B cell (primary cell): ENCODE results near the gene RPS5. TPM values are rescaled to one million over a fixed set of nuclear protein-coding genes. Genes with fewer than 3 reads are reported as not detected.

Experiments used
- ATAC-seq: fragments of 200-7000 bp; cut with Tn5 transposase; one replicate; pipeline ENCODE4 v1.10.0; 2021; ENCODE audit warnings: low read depth, mild to moderate bottlenecking, moderate number of reproducible peaks, moderate library complexity
- CTCF ChIA-PET: fragments of 350-600 bp; sonication (Branson Sonifier 250); formaldehyde crosslinking; loops from one replicate; lab custom pipeline; 2021; ENCODE audit warnings: antibody characterized with exemption, inconsistent platforms; lab: Charles Lee
- POLR2A ChIA-PET: fragments of 350-600 bp; sonication (Branson Sonifier 250); formaldehyde crosslinking; loops from one replicate; lab custom pipeline; 2021; ENCODE audit warnings: antibody characterized with exemption; lab: Charles Lee
- DNase-seq: peaks from one replicate; pipeline ENCODE4 v3.0.0; 2013
- H2AFZ ChIP-seq: 2 replicates; pipeline ENCODE4 v1.6.1; 2012; ENCODE audit warnings: mild to moderate bottlenecking, low read depth, low read length; ENCODE audit not compliant: insufficient read depth, poor library complexity, severe bottlenecking
- H3K27ac ChIP-seq, 2 donors: 1 replicate in 1 of 2; 2 replicates in 1 of 2; pipeline ENCODE4 v1.5.1; 2012 to 2013; ENCODE audit warnings: low read length in 2 of 2, mild to moderate bottlenecking in 2 of 2, moderate library complexity in 1 of 2
- H3K27me3 ChIP-seq, 4 experiments: fragments of 200-600 bp in 1 of 4; sonication (generic) in 1 of 4; replicated peaks in 1 of 4; 1 replicate in 2 of 4; 2 replicates in 2 of 4; pipeline versions ENCODE4 v1.6.1 to v1.7.0; 2013 to 2016; ENCODE audit warnings: low read length in 3 of 4, mild to moderate bottlenecking in 2 of 4, mixed read lengths in 1 of 4, moderate library complexity in 1 of 4; ENCODE audit not compliant: insufficient read depth in 4 of 4, control insufficient read depth in 3 of 4; ENCODE audit errors: control extremely low read depth in 1 of 4
- H3K36me3 ChIP-seq, 2 experiments: replicated peaks in 1 of 2; 1 replicate in 1 of 2; 2 replicates in 1 of 2; pipeline versions ENCODE4 v1.6.1 to v1.7.1; 2013; ENCODE audit warnings: low read length in 1 of 2; ENCODE audit not compliant: insufficient read depth in 2 of 2, control insufficient read depth in 1 of 2; ENCODE audit errors: control extremely low read depth in 1 of 2, extremely low read depth in 1 of 2
- H3K4me1 ChIP-seq, 2 donors: fragments of 200-600 bp in 1 of 2; sonication (generic) in 1 of 2; 1 replicate in 1 of 2; 2 replicates in 1 of 2; pipeline versions ENCODE4 v1.5.1 to v1.6.1; 2013 to 2017; ENCODE audit warnings: low read length in 2 of 2; ENCODE audit not compliant: control insufficient read depth in 2 of 2, insufficient read depth in 2 of 2
- H3K4me2 ChIP-seq: replicated peaks from 2 replicates; pipeline ENCODE3; 2012; ENCODE audit warnings: mild to moderate bottlenecking, low read depth, low read length; ENCODE audit not compliant: poor library complexity, severe bottlenecking
- H3K4me3 ChIP-seq, 5 experiments: fragments of 200-600 bp in 1 of 5; sonication (generic) in 1 of 5; 1 replicate in 3 of 5; 2 replicates in 2 of 5; pipeline versions ENCODE4 v1.5.1 to v1.7.0; 2011 to 2016; ENCODE audit warnings: low read length in 4 of 5, mild to moderate bottlenecking in 4 of 5, low read depth in 2 of 5, control low read depth in 1 of 5, moderate library complexity in 1 of 5; ENCODE audit not compliant: insufficient read depth in 1 of 5; ENCODE audit errors: control extremely low read depth in 1 of 5, extremely low read depth in 1 of 5
- H3K79me2 ChIP-seq: fragments of 200-600 bp; sonication (generic); one replicate; pipeline ENCODE4 v1.6.0; 2016; ENCODE audit warnings: low read length; ENCODE audit not compliant: control insufficient read depth, insufficient read depth
- H3K9ac ChIP-seq: fragments of 200-600 bp; sonication (generic); 2 replicates; pipeline ENCODE4 v1.6.1; 2017; ENCODE audit warnings: mild to moderate bottlenecking, low read length, moderate library complexity
- H3K9me3 ChIP-seq, 3 donors: one replicate each; pipeline versions ENCODE4 v1.6.1 to v1.7.1; 2013; ENCODE audit warnings: low read length in 2 of 3; ENCODE audit not compliant: control insufficient read depth in 2 of 3, insufficient read depth in 1 of 3; ENCODE audit errors: control extremely low read depth in 1 of 3
- H4K20me1 ChIP-seq: 2 replicates; pipeline ENCODE4 v1.6.0; 2012; ENCODE audit warnings: mild to moderate bottlenecking, low read length; ENCODE audit not compliant: insufficient read depth, control insufficient read depth, poor library complexity, severe bottlenecking
- H3K27ac Mint-ChIP-seq: one replicate; pipeline ENCODE4 v1.8.0; 2021; ENCODE audit warnings: mixed read lengths
- H3K27me3 Mint-ChIP-seq: one replicate; pipeline ENCODE4 v1.8.0; 2021; ENCODE audit warnings: mixed read lengths
- H3K4me1 Mint-ChIP-seq: one replicate; pipeline ENCODE4 v1.8.0; 2021; ENCODE audit warnings: mixed read lengths
- H3K4me3 Mint-ChIP-seq: one replicate; pipeline ENCODE4 v1.8.0; 2021; ENCODE audit warnings: mixed read lengths
- H3K9me3 Mint-ChIP-seq: one replicate; pipeline ENCODE4 v1.8.0; 2022; ENCODE audit warnings: mixed read lengths; ENCODE audit not compliant: insufficient read depth
- EZH2 ChIP-seq: IDR thresholded peaks from 2 replicates; pipeline ENCODE4 v1.6.1; 2012; ENCODE audit warnings: borderline replicate concordance, low read depth, mild to moderate bottlenecking, moderate library complexity, low read length; ENCODE audit not compliant: insufficient read depth, poor library complexity, severe bottlenecking
- WGBS: methylation state at CpG from one replicate; pipeline ENCODE4 v1.1.5; 2013; ENCODE audit warnings: missing lambda C conversion rate; ENCODE audit not compliant: insufficient coverage; 5-methylcytosine and 5-hydroxymethylcytosine counted together
- intact Hi-C: fragments of 100-400 bp; cut with micrococcal nuclease; formaldehyde crosslinking; loops from one replicate; pipeline ENCODE4 v1.10.0; 2022
- polyA plus RNA-seq: library from polyadenylated mRNA; depleted of rRNA; stranded (reverse); fragments of >200 nt; gene quantifications from 2 replicates; pipeline ENCODE4 v1.2.3, GENCODE V29; 2012
- total RNA-seq, 2 donors: library from RNA; stranded (reverse); fragments of 120-200 nt in 1 of 2; gene quantifications; 1 replicate in 1 of 2; 2 replicates in 1 of 2; pipeline versions ENCODE4 v1.2.3 to v1.2.4, GENCODE V29; 2013 to 2022
- TF ChIP-seq, protein P1 (sequence below): fragments of 200-600 bp; IDR thresholded peaks from one replicate; pipeline ENCODE4 v1.8.0; 2022; ENCODE audit warnings: antibody characterized with exemption, mild to moderate bottlenecking

RPS5 gene
- total and polyA plus RNA-seq, 2 donors (not counting 1 experiment from before 2014, with no cell fraction given): 1,311 to 4,330 TPM

- H3K4me3 ChIP-seq: peak overlapping the region in 1 of 5 experiments; percentile 27
- H3K27me3 ChIP-seq: no peaks in the 10 kb centered on the region
- no peaks in the 10 kb centered on the region for H3K9me3 Mint-ChIP-seq
- no peaks in the 10 kb centered on the region for H3K9me3 ChIP-seq
- H3K36me3 ChIP-seq: no peaks in the 10 kb centered on the region
- H2AFZ ChIP-seq: no peak overlapping the region
- peaks cover 11% of the 10 kb centered on the region for H3K79me2 ChIP-seq
- DNase-seq (no peak), ATAC-seq (no peak)
- no peak overlapping the region for H3K9ac ChIP-seq
- WGBS: 63% methylated on average over 7 of the region's 8 CpGs
- no peaks in the 10 kb centered on the region for H3K27me3 Mint-ChIP-seq
- H3K4me1 Mint-ChIP-seq: peaks cover 33% of the 10 kb centered on the region
- peak overlapping the region; percentile 41 for H3K27ac Mint-ChIP-seq
- no peak overlapping the region for H3K27ac ChIP-seq
- peaks cover 16 to 28% of the 10 kb centered on the region in 2 donors for H3K4me1 ChIP-seq
- peak overlapping the region; percentile 73 for H3K4me3 Mint-ChIP-seq
- peaks cover 6% of the 10 kb centered on the region for H4K20me1 ChIP-seq
- CTCF ChIA-PET: interaction anchor here (1.8 kb wide), 1 partner anchor 12 kb away, joined by 4 read pairs; the partner anchor contains the start of gene ZNF497
- TF ChIP-seq, protein P1, sequence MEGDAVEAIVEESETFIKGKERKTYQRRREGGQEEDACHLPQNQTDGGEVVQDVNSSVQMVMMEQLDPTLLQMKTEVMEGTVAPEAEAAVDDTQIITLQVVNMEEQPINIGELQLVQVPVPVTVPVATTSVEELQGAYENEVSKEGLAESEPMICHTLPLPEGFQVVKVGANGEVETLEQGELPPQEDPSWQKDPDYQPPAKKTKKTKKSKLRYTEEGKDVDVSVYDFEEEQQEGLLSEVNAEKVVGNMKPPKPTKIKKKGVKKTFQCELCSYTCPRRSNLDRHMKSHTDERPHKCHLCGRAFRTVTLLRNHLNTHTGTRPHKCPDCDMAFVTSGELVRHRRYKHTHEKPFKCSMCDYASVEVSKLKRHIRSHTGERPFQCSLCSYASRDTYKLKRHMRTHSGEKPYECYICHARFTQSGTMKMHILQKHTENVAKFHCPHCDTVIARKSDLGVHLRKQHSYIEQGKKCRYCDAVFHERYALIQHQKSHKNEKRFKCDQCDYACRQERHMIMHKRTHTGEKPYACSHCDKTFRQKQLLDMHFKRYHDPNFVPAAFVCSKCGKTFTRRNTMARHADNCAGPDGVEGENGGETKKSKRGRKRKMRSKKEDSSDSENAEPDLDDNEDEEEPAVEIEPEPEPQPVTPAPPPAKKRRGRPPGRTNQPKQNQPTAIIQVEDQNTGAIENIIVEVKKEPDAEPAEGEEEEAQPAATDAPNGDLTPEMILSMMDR: no peak
- TF ChIP-seq EZH2: no peak
- intact Hi-C loops: loop anchor here (5.0 kb wide), 1 partner anchor 58 kb away; the partner anchor contains the start of gene ZNF584
- POLR2A ChIA-PET: interaction anchor here (0.7 kb wide), 1 partner anchor 11 kb away, joined by 4 read pairs; no protein-coding TSS in a partner anchor
- H3K4me2 ChIP-seq: peak overlapping the region; percentile 41
These were observed 37.5 kb upstream of the RPS5 start for GRCh38 chr19:58349590-58349989.

- TF ChIP-seq EZH2: no peak
- TF ChIP-seq, protein P1: no peak
- H3K4me1 Mint-ChIP-seq: peaks cover 33% of the 10 kb centered on the region
- CTCF ChIA-PET: interaction anchor here (1.8 kb wide), 1 partner anchor 12 kb away, joined by 4 read pairs; the partner anchor contains the start of gene ZNF497
- intact Hi-C loops: no loop called here
- peak overlapping the region; percentile 41 for H3K4me3 Mint-ChIP-seq
- WGBS: 66% methylated on average over 77 of the region's 84 CpGs
- Histone ChIP-seq H3K79me2 (peaks cover 11% of the 10 kb centered on the region), H3K27ac (no peak overlapping the region), H3K4me2 (peak overlapping the region; percentile 41), H3K36me3 (no peaks in the 10 kb centered on the region), H4K20me1 (peaks cover 6% of the 10 kb centered on the region), H3K4me1 (peaks cover 16 to 28% of the 10 kb centered on the region in 2 donors), H3K9me3 (no peaks in the 10 kb centered on the region), H2AFZ (no peak overlapping the region), H3K27me3 (no peaks in the 10 kb centered on the region), H3K4me3 (peak overlapping the region in 1 of 5 experiments; percentile 27), H3K9ac (no peak overlapping the region)
- no peaks in the 10 kb centered on the region for H3K9me3 Mint-ChIP-seq
- no peak for DNase-seq
- H3K27ac Mint-ChIP-seq: no peak overlapping the region
- H3K27me3 Mint-ChIP-seq: no peaks in the 10 kb centered on the region
- ATAC-seq: no peak
- POLR2A ChIA-PET: no interaction called here
These were observed 36.8 kb upstream of the RPS5 start for GRCh38 chr19:58350001-58350861.
